Neuronal stem cell (in vitro differentiated cells): ENCODE results near the gene ARHGEF7.
A peak's percentile ranks its signal among the peaks of the same experiment; 100 is the strongest.

Source experiments
- DNase-seq: peaks from one replicate; pipeline ENCODE4 v3.0.0-alpha.2; 2013; ENCODE audit warnings: low spot score
- H2AFZ ChIP-seq: one replicate; pipeline ENCODE4 v1.6.1; 2013; ENCODE audit warnings: mild to moderate bottlenecking, low read length, inconsistent platforms
- H2AK5ac ChIP-seq: 2 replicates; pipeline ENCODE4 v1.6.1; 2013; ENCODE audit warnings: low read depth, mild to moderate bottlenecking, inconsistent platforms, low read length, moderate library complexity, mixed read lengths
- H2BK120ac ChIP-seq: 2 replicates; pipeline ENCODE4 v1.6.1; 2013; ENCODE audit warnings: low read depth, mild to moderate bottlenecking, inconsistent platforms, low read length, moderate library complexity, mixed read lengths
- H2BK12ac ChIP-seq: one replicate; pipeline ENCODE4 v1.6.1; 2013; ENCODE audit warnings: low read length, inconsistent platforms
- H2BK15ac ChIP-seq: 2 replicates; pipeline ENCODE4 v1.6.1; 2013; ENCODE audit warnings: mild to moderate bottlenecking, low read length, inconsistent platforms, mixed read lengths
- H2BK5ac ChIP-seq: one replicate; pipeline ENCODE4 v1.6.1; 2013; ENCODE audit warnings: inconsistent platforms, mild to moderate bottlenecking, low read length, moderate library complexity
- H3K14ac ChIP-seq: one replicate; pipeline ENCODE4 v1.6.1; 2013; ENCODE audit warnings: low read length, inconsistent platforms
- H3K18ac ChIP-seq: 2 replicates; pipeline ENCODE4 v1.6.1; 2013; ENCODE audit warnings: low read length, inconsistent platforms
- H3K23ac ChIP-seq: 2 replicates; pipeline ENCODE4 v1.6.1; 2013; ENCODE audit warnings: low read depth, mild to moderate bottlenecking, mixed read lengths, low read length, inconsistent platforms; ENCODE audit not compliant: poor library complexity
- H3K27ac ChIP-seq: replicated peaks from 3 replicates; pipeline ENCODE4 v1.5.1; 2013; ENCODE audit warnings: low read length, inconsistent platforms
- H3K27me3 ChIP-seq, 3 experiments: 2 replicates each; pipeline ENCODE4 v1.6.1; 2013; ENCODE audit warnings: low read length in 3 of 3, mild to moderate bottlenecking in 2 of 3, inconsistent platforms in 1 of 3, low read depth in 1 of 3, mixed read lengths in 1 of 3, moderate library complexity in 1 of 3; ENCODE audit not compliant: control insufficient read depth in 3 of 3, insufficient read depth in 3 of 3
- H3K36me3 ChIP-seq, 2 donors: replicated peaks in 1 of 2; 2 replicates each; pipeline ENCODE4 v1.6.1; 2013; ENCODE audit warnings: low read length in 2 of 2; ENCODE audit not compliant: control insufficient read depth in 2 of 2, insufficient read depth in 2 of 2
- H3K4ac ChIP-seq: 2 replicates; pipeline ENCODE4 v1.6.1; 2013; ENCODE audit warnings: inconsistent platforms, mild to moderate bottlenecking, low read length, moderate library complexity
- H3K4me1 ChIP-seq, 2 donors: 1 replicate in 1 of 2; 2 replicates in 1 of 2; pipeline ENCODE4 v1.6.1; 2013; ENCODE audit warnings: low read length in 2 of 2, low read depth in 1 of 2; ENCODE audit not compliant: control insufficient read depth in 2 of 2, insufficient read depth in 1 of 2
- H3K4me2 ChIP-seq: one replicate; pipeline ENCODE4 v1.6.1; 2013; ENCODE audit warnings: mild to moderate bottlenecking, low read length, inconsistent platforms; ENCODE audit not compliant: insufficient read depth, poor library complexity, severe bottlenecking
- H3K4me3 ChIP-seq, 2 donors: 2 replicates each; pipeline ENCODE4 v1.5.1; 2013; ENCODE audit warnings: low read length in 2 of 2, mild to moderate bottlenecking in 2 of 2, inconsistent platforms in 1 of 2, moderate library complexity in 1 of 2
- H3K79me1 ChIP-seq: one replicate; pipeline ENCODE4 v1.6.1; 2013; ENCODE audit warnings: low read depth, mild to moderate bottlenecking, inconsistent platforms, low read length, moderate library complexity
- H3K9ac ChIP-seq: one replicate; pipeline ENCODE4 v1.6.1; 2013; ENCODE audit warnings: mild to moderate bottlenecking, low read depth, low read length, inconsistent platforms; ENCODE audit not compliant: poor library complexity
- H3K9me3 ChIP-seq, 2 donors: replicated peaks in 1 of 2; 2 replicates each; pipeline versions ENCODE3 to v1.6.1; 2013; ENCODE audit warnings: low read length in 2 of 2, mild to moderate bottlenecking in 2 of 2, inconsistent platforms in 1 of 2, low read depth in 1 of 2, mixed read lengths in 1 of 2, moderate library complexity in 1 of 2; ENCODE audit not compliant: control insufficient read depth in 2 of 2, insufficient read depth in 1 of 2
- H4K8ac ChIP-seq: one replicate; pipeline ENCODE4 v1.6.1; 2013; ENCODE audit warnings: low read depth, mild to moderate bottlenecking, inconsistent platforms, low read length, moderate library complexity
- H4K91ac ChIP-seq: one replicate; pipeline ENCODE4 v1.6.1; 2013; ENCODE audit warnings: low read length, low read depth, mild to moderate bottlenecking, inconsistent platforms; ENCODE audit not compliant: poor library complexity
- WGBS, 2 donors: extraction: QIAGEN DNeasy Blood & Tissue Kit; methylation state at CpG; one replicate each; pipeline ENCODE4 v1.1.7; 2013; ENCODE audit warnings: missing lambda C conversion rate in 2 of 2, mixed read lengths in 1 of 2; ENCODE audit not compliant: insufficient read length in 2 of 2, insufficient replicate concordance in 1 of 2; ENCODE audit errors: extremely low coverage in 2 of 2; 5-methylcytosine and 5-hydroxymethylcytosine counted together

The ARHGEF7 gene

DNA sequence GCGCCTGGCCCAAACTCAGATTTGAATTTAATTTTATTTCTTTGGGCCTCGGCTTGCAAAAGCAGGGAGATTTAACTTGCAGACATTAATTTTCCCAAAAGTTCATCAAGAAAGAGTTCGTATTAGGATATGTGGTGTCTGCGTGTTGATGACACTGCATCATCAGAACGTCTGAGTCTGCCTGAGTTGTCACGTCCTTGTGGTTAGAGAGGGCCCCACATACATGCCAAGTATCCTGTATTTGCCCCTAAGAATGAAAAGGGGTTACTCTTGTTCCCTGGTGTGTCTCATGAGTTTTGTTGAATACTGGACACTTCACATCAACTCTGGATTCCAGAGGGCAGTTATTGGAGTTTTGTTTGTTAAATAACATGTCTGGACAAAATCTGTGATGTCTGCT lies 199.7 kb downstream of the ARHGEF7 start:
- Histone ChIP-seq H2BK120ac (no peak overlapping the region), H3K27ac (no peak overlapping the region), H2BK12ac (no peak overlapping the region), H3K9ac (no peak overlapping the region), H3K36me3 (peaks cover 4 to 12% of the 10 kb centered on the region in 2 donors), H3K27me3 (no peaks in the 10 kb centered on the region), H3K4me3 (no peak overlapping the region), H3K18ac (no peak overlapping the region), H3K23ac (no peak overlapping the region), H4K8ac (no peak overlapping the region), H3K9me3 (peaks cover 15 to 20% of the 10 kb centered on the region in 2 donors), H3K4me1 (peaks cover 0 to 2% of the 10 kb centered on the region in 2 donors), H3K4ac (no peak overlapping the region), H2AFZ (no peak overlapping the region), H3K14ac (no peak overlapping the region), H2BK15ac (no peak overlapping the region), H3K79me1 (peaks cover 5% of the 10 kb centered on the region), H2AK5ac (no peak overlapping the region), H4K91ac (no peak overlapping the region), H2BK5ac (no peak overlapping the region), H3K4me2 (no peak overlapping the region)
- DNase-seq = no peak
- no CpG with 5 or more reads among the region's 6 CpGs for WGBS, 2 donors

DNA sequence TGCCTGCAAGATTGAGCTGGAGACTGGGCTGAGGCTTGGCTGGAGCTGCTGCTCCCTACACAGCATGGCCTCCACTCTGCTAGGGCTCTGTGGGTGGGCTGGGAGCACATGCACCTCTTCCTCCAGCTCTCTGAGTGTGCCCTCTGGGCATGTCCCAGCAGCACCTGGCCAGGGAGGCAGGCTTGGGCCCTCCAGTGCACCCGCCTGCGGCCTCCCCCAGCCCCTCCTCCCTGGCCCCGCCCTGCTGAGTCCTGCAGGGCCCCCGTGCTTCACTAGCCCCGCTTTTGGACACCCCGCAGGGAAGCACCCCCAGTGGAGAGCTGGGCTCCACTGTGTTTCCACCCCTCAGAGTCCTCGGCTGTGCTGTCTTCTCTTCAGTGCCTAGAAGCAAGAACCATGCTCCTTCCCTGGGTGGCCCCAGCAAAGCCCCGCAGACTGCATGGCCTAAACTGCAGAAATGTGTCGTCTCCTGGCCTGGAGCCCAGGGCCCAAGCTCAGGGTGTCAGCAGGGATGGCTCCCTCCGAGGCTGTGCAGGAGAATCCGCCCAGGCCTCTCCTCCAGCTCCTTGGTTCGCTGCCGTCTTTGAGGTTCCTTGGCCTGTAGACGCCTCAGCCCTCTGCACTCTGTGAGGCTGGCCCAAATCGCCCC lies 200.4 kb downstream of the ARHGEF7 start:
- Histone ChIP-seq H2AFZ (no peak overlapping the region), H4K91ac (no peak overlapping the region), H3K4ac (no peak overlapping the region), H2BK5ac (no peak overlapping the region), H3K36me3 (peaks cover 4 to 12% of the 10 kb centered on the region in 2 donors), H2BK12ac (no peak overlapping the region), H3K18ac (peak overlapping the region; percentile 71), H3K14ac (peak overlapping the region; percentile 65), H3K9ac (no peak overlapping the region), H3K4me3 (no peak overlapping the region), H2AK5ac (no peak overlapping the region), H3K9me3 (peaks cover 15 to 20% of the 10 kb centered on the region in 2 donors), H3K27ac (no peak overlapping the region), H3K27me3 (no peaks in the 10 kb centered on the region), H2BK120ac (no peak overlapping the region), H3K4me1 (peaks cover 0 to 2% of the 10 kb centered on the region in 2 donors), H4K8ac (no peak overlapping the region), H3K4me2 (no peak overlapping the region), H2BK15ac (no peak overlapping the region), H3K79me1 (peaks cover 5% of the 10 kb centered on the region), H3K23ac (no peak overlapping the region)
- no CpG with 5 or more reads among the region's 15 CpGs for WGBS, 2 donors
- no peak for DNase-seq

DNA sequence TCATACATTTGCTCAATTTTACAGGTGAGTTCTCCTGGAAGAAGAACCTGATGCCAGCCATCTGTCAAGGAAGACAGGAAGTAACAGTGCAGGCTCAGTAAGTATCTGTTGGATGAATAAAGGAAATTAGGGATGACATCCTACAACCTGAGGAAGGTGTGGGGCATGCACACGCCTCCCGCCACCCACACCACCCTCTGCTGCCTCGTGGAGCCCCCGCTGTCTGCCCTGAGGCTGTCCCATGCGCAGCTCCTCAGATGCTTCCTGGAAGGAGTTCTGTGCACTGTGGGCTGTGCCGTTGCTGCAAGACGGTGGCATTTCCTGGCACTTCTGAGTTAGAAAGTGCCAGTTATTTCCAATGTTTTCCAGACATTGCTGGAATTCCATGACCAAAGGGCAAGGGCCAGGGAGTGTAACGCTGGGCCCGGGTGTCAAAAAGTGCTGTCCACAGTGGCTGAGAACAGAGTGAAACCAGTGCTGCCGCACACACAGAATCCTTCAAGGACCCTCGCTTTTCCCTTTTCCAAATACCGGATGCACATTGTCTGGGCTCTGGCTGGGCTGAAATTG lies 201.1 kb downstream of the ARHGEF7 start:
- Histone ChIP-seq H3K18ac (peak overlapping the region; percentile 64), H3K9me3 (peaks cover 13 to 20% of the 10 kb centered on the region in 2 donors), H2AK5ac (no peak overlapping the region), H4K8ac (no peak overlapping the region), H3K27ac (no peak overlapping the region), H3K27me3 (no peaks in the 10 kb centered on the region), H3K36me3 (peaks cover 4 to 12% of the 10 kb centered on the region in 2 donors), H3K9ac (no peak overlapping the region), H3K4me1 (peaks cover 0 to 2% of the 10 kb centered on the region in 2 donors), H2BK15ac (no peak overlapping the region), H3K23ac (no peak overlapping the region), H3K4ac (no peak overlapping the region), H2BK120ac (no peak overlapping the region), H4K91ac (no peak overlapping the region), H3K4me3 (no peak overlapping the region), H3K79me1 (peaks cover 5% of the 10 kb centered on the region), H3K4me2 (no peak overlapping the region), H2BK5ac (no peak overlapping the region), H2BK12ac (no peak overlapping the region), H3K14ac (peak overlapping the region; percentile 9), H2AFZ (no peak overlapping the region)
- no CpG with 5 or more reads among the region's 12 CpGs for WGBS, 2 donors
- DNase-seq = no peak

DNA sequence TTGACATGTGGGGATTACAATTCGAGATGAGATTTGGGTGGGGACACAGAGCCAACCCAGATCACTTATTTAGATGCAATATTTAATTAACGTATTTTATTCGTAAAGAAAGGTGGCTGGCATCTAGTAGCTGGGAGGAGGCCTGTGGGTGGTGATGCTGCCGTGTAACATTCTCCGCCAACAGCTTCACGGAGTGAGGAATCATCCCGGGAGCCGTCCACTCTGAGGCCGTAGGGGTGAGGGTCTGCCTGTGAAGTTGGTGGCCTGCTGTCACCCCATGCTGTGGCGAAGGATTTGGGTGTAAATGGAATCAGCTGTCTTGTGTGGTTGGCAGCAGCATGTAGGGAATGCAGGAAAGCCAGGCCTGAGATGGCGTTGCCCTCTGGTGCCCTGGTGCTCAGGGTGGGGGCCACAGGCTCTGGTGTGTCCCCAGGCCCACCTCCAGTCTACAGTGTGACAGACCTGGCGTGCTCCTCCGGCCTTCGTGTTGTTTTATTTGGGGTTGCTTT lies 202.0 kb downstream of the ARHGEF7 start:
- H2BK5ac ChIP-seq = no peak overlapping the region
- H3K4me2 ChIP-seq = no peak overlapping the region
- no peak overlapping the region for H4K91ac ChIP-seq
- no peak for DNase-seq
- peaks cover 4 to 9% of the 10 kb centered on the region in 2 donors for H3K36me3 ChIP-seq
- H3K4ac ChIP-seq = no peak overlapping the region
- H3K18ac ChIP-seq = peak overlapping the region; percentile 27
- no peak overlapping the region for H2BK12ac ChIP-seq
- H2AFZ ChIP-seq = no peak overlapping the region
- peaks cover 5% of the 10 kb centered on the region for H3K79me1 ChIP-seq
- H3K9ac ChIP-seq = no peak overlapping the region
- peaks cover 9 to 13% of the 10 kb centered on the region in 2 donors for H3K9me3 ChIP-seq
- H2BK15ac ChIP-seq = no peak overlapping the region
- no CpG with 5 or more reads among the region's 14 CpGs for WGBS, 2 donors
- peaks cover 0 to 2% of the 10 kb centered on the region in 2 donors for H3K4me1 ChIP-seq
- H3K27me3 ChIP-seq = no peaks in the 10 kb centered on the region
- no peak overlapping the region for H2AK5ac ChIP-seq
- H3K23ac ChIP-seq = no peak overlapping the region
- H3K4me3 ChIP-seq = no peak overlapping the region
- H3K14ac ChIP-seq = no peak overlapping the region
- no peak overlapping the region for H2BK120ac ChIP-seq
- no peak overlapping the region for H4K8ac ChIP-seq
- no peak overlapping the region for H3K27ac ChIP-seq
